Fibroblast of lung (primary cell): Measurements from ENCODE around the gene POLR3G. TPM values are rescaled to one million over a fixed set of nuclear protein-coding genes. Genes with fewer than 3 reads are reported as not detected.

Experiments used
- DNase-seq, 2 donors: peaks; one replicate each; pipeline versions ENCODE4 v3.0.0 to v3.0.0-alpha.2; 2010; ENCODE audit warnings: low read depth in 2 of 2
- H2AFZ ChIP-seq: 2 replicates; pipeline ENCODE4 v1.5.1; 2012; ENCODE audit warnings: low read length, control low read depth, inconsistent platforms
- H3K27ac ChIP-seq: 2 replicates; pipeline ENCODE4 v1.5.1; 2011; ENCODE audit warnings: low read length, control low read depth; ENCODE audit not compliant: insufficient read depth
- H3K27me3 ChIP-seq: 2 replicates; pipeline ENCODE4 v1.5.1; 2011; ENCODE audit warnings: mild to moderate bottlenecking, low read length; ENCODE audit not compliant: control insufficient read depth, insufficient read depth
- H3K36me3 ChIP-seq: 2 replicates; pipeline ENCODE4 v1.5.1; 2011; ENCODE audit warnings: low read length; ENCODE audit not compliant: control insufficient read depth, insufficient read depth
- H3K4me1 ChIP-seq: 2 replicates; pipeline ENCODE4 v1.5.1; 2011; ENCODE audit warnings: low read length; ENCODE audit not compliant: control insufficient read depth, insufficient read depth; ENCODE audit errors: extremely low read depth
- H3K4me2 ChIP-seq: 2 replicates; pipeline ENCODE4 v1.5.1; 2011; ENCODE audit warnings: low read length, control low read depth; ENCODE audit not compliant: insufficient read depth; ENCODE audit errors: extremely low read depth
- H3K4me3 ChIP-seq, 4 experiments: fragments of 200-600 bp in 1 of 4; sonication (generic) in 1 of 4; replicated peaks in 1 of 4; 2 replicates each; pipeline ENCODE4 v1.5.1; 2011 to 2016; ENCODE audit warnings: low read length in 4 of 4, low read depth in 3 of 4, mild to moderate bottlenecking in 3 of 4, control low read depth in 2 of 4, inconsistent platforms in 1 of 4, mixed read lengths in 1 of 4; ENCODE audit not compliant: insufficient read depth in 1 of 4; ENCODE audit errors: control extremely low read depth in 1 of 4
- H3K79me2 ChIP-seq: 2 replicates; pipeline ENCODE4 v1.5.1; 2012; ENCODE audit warnings: mild to moderate bottlenecking, low read length, inconsistent platforms; ENCODE audit not compliant: control insufficient read depth, insufficient read depth
- H3K9ac ChIP-seq: 2 replicates; pipeline ENCODE4 v1.5.1; 2011; ENCODE audit warnings: mild to moderate bottlenecking, low read length, control low read depth; ENCODE audit not compliant: insufficient read depth
- H3K9me3 ChIP-seq: 2 replicates; pipeline ENCODE4 v1.5.1; 2012; ENCODE audit warnings: low read depth, low read length; ENCODE audit not compliant: control insufficient read depth, insufficient read depth
- H4K20me1 ChIP-seq: 2 replicates; pipeline ENCODE4 v1.5.1; 2011; ENCODE audit warnings: low read length; ENCODE audit not compliant: control insufficient read depth, insufficient read depth; ENCODE audit errors: extremely low read depth
- EZH2 ChIP-seq: IDR thresholded peaks from 2 replicates; pipeline ENCODE4 v1.5.1; 2012; ENCODE audit warnings: low read length, control low read depth, mild to moderate bottlenecking; ENCODE audit errors: missing control alignments
- polyA plus RNA-seq, 2 donors: library from polyadenylated mRNA; depleted of rRNA in 1 of 2; stranded (reverse) in 1 of 2; unstranded in 1 of 2; fragments of >200 nt; gene quantifications; 2 replicates each; pipeline ENCODE4 v1.2.1, GENCODE V29; 2011 to 2012; ENCODE audit warnings: missing spikeins in 1 of 2
- total RNA-seq: library from RNA; depleted of rRNA; stranded (reverse); fragments of >200 nt; gene quantifications from 2 replicates; pipeline ENCODE4 v1.2.1, GENCODE V29; 2014
- TF ChIP-seq, protein P1 (sequence below), 2 donors: IDR thresholded peaks in 1 of 2; conservative IDR thresholded peaks in 1 of 2; 1 replicate in 1 of 2; 2 replicates in 1 of 2; pipeline ENCODE4 v1.5.1; 2011 to 2012; ENCODE audit warnings: low read length in 2 of 2, control low read depth in 1 of 2, inconsistent platforms in 1 of 2, low read depth in 1 of 2, mild to moderate bottlenecking in 1 of 2

Gene POLR3G
- total and polyA plus RNA-seq, 2 donors (not counting 1 experiment from before 2014, with no cell fraction given): 5.6 to 9.1 TPM

DNA sequence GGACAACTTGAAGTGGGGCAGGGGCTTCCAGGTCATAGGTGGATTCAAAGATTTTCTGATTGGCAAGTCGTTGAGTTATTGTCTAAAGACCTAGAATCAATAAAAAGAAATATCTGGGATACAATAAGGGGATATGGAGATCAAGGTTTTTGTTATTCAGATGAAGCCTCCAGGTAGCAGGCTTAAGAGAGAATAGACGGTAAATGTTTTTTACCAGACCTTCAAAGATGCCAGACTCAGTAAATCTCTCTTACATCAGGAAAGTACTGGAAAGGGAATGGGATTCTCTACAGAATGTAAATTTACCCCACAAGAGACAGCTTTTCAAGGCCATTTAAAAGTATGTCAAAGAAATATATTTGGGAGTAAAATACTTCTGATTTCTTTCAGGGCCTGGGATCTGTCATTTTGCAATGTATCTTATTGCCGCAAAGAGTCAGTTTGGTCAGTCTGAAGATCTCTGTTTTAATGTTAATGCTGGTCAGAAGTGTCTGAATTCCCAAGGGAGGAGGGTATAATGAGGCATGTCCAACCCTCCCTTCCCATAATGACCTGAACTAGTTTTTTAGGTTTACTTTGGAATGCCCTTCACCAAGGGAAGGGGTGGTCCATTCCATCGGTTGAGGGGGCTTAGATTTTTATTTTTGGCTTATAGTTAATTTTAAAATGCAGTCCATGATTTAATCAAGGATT is 68.3 kb downstream of the POLR3G start:
- Histone ChIP-seq H3K9me3 (no peaks in the 10 kb centered on the region), H3K9ac (no peak overlapping the region), H4K20me1 (no peaks in the 10 kb centered on the region), H3K27ac (no peak overlapping the region), H3K79me2 (no peaks in the 10 kb centered on the region), H3K4me3 (no peak overlapping the region), H3K4me1 (no peaks in the 10 kb centered on the region), H2AFZ (no peak overlapping the region), H3K27me3 (no peaks in the 10 kb centered on the region), H3K4me2 (no peak overlapping the region), H3K36me3 (no peaks in the 10 kb centered on the region)
- no peak for DNase-seq
- no peak for TF ChIP-seq EZH2
- TF ChIP-seq, protein P1, sequence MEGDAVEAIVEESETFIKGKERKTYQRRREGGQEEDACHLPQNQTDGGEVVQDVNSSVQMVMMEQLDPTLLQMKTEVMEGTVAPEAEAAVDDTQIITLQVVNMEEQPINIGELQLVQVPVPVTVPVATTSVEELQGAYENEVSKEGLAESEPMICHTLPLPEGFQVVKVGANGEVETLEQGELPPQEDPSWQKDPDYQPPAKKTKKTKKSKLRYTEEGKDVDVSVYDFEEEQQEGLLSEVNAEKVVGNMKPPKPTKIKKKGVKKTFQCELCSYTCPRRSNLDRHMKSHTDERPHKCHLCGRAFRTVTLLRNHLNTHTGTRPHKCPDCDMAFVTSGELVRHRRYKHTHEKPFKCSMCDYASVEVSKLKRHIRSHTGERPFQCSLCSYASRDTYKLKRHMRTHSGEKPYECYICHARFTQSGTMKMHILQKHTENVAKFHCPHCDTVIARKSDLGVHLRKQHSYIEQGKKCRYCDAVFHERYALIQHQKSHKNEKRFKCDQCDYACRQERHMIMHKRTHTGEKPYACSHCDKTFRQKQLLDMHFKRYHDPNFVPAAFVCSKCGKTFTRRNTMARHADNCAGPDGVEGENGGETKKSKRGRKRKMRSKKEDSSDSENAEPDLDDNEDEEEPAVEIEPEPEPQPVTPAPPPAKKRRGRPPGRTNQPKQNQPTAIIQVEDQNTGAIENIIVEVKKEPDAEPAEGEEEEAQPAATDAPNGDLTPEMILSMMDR (conservative IDR thresholded peaks at IDR 0.05 in 1 of 2, IDR thresholded peaks at IDR 0.05 in 1 of 2; ENCODE audit: low read depth in 1 of 2, low read length in 2 of 2): no peak

DNA sequence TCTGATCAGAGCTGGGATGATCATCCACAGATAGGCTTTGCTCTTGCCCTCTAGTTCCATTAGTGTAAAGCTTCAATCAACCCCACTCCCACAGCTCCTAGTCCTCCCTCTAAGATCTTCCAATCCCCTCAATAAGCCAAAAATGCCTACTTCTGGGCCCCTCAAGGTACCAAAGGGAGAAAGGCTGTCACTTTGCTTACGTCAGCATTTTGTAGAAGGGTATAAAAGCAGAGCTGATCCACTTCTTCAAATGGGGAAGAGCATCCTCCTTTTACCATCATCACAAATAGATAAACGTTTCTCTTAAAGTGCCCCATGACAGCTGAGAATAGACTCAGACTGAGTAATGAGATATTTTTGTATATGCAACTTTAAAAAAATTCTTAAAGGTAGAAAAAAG is 70.8 kb downstream of the POLR3G start:
- H3K9me3 ChIP-seq: no peaks in the 10 kb centered on the region
- H3K9ac ChIP-seq: no peak overlapping the region
- no peaks in the 10 kb centered on the region for H3K36me3 ChIP-seq
- TF ChIP-seq EZH2: no peak
- TF ChIP-seq, protein P1 (conservative IDR thresholded peaks at IDR 0.05 in 1 of 2, IDR thresholded peaks at IDR 0.05 in 1 of 2; ENCODE audit: low read depth in 1 of 2, low read length in 2 of 2): no peak
- H3K4me1 ChIP-seq: no peaks in the 10 kb centered on the region
- H3K27me3 ChIP-seq: peaks cover 2% of the 10 kb centered on the region
- no peak overlapping the region for H3K27ac ChIP-seq
- H2AFZ ChIP-seq: no peak overlapping the region
- no peak overlapping the region for H3K4me2 ChIP-seq
- no peak overlapping the region for H3K4me3 ChIP-seq
- H3K79me2 ChIP-seq: no peaks in the 10 kb centered on the region
- no peaks in the 10 kb centered on the region for H4K20me1 ChIP-seq
- no peak for DNase-seq

DNA sequence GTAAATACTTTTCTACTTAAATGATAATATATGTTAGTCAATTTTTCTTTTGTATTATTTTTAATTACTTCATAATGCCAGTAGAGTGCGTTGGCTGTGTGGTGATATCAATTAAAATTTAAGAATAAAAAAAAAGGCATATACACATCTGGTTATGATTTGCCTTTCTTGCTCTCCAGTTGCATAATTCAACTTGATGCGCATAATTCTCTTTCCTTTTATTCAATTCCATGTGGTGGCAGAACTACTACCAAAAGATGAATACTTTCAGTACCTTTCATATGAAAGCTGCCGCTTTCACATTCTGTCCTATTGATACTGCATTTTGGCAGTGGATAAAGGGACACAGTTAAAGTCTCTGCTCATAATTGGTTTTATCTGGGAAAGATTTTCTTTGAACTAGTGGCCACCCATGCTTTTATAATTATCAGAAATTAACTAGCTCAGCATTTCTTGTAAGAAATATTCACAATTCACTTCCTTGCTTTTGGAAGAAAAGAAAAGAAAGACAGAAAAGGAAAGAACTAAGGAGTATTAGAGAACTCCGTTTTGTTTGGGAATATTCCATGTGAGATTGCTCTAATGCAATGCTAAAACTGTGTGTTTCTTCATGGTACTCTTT is 71.7 kb downstream of the POLR3G start:
- no peak overlapping the region for H3K4me3 ChIP-seq
- no peaks in the 10 kb centered on the region for H3K36me3 ChIP-seq
- no peak overlapping the region for H3K4me2 ChIP-seq
- H3K79me2 ChIP-seq: no peaks in the 10 kb centered on the region
- TF ChIP-seq, protein P1 (conservative IDR thresholded peaks at IDR 0.05 in 1 of 2, IDR thresholded peaks at IDR 0.05 in 1 of 2; ENCODE audit: low read depth in 1 of 2, low read length in 2 of 2): no peak
- no peak for TF ChIP-seq EZH2
- no peak overlapping the region for H3K27ac ChIP-seq
- no peak overlapping the region for H2AFZ ChIP-seq
- no peaks in the 10 kb centered on the region for H4K20me1 ChIP-seq
- no peak for DNase-seq
- H3K9ac ChIP-seq: no peak overlapping the region
- no peaks in the 10 kb centered on the region for H3K4me1 ChIP-seq
- H3K27me3 ChIP-seq: peaks cover 2% of the 10 kb centered on the region
- H3K9me3 ChIP-seq: no peaks in the 10 kb centered on the region
